ENCODE measurements around the gene GNG7. TPM values are rescaled to one million over a fixed set of nuclear protein-coding genes. Genes with fewer than 3 reads are reported as not detected.
"Not testable (repeated sequence)": the region's sequence is repeated elsewhere in the genome, so short reads cannot be mapped to it uniquely, and the experiment has no call there.

Gene GNG7
- total RNA-seq, 4 donors from 2014 or later: 1.3 to 3.9 (median 1.8) TPM

- no peak for TF ChIP-seq CTCF (IDR thresholded peaks at IDR 0.05)
- no peak for DNase-seq (ENCODE audit: low spot score)
- no peak for ATAC-seq (ENCODE audit: low FRiP score)
Measured at GRCh38 chr19:2627855-2628254, 74.6 kb downstream of the GNG7 start.

- ATAC-seq (ENCODE audit: low FRiP score): peak; percentile 84
- TF ChIP-seq CTCF (IDR thresholded peaks at IDR 0.05): no peak
- no peak for DNase-seq (ENCODE audit: low spot score)
Measured at GRCh38 chr19:2627319-2627829, 75.1 kb downstream of the GNG7 start.

- DNase-seq (ENCODE audit: low spot score) (no peak), ATAC-seq (ENCODE audit: low FRiP score) (no peak)
- no peak for TF ChIP-seq CTCF (IDR thresholded peaks at IDR 0.05)
Measured at GRCh38 chr19:2625434-2625833, 77.1 kb downstream of the GNG7 start.

- no peak for DNase-seq (ENCODE audit: low spot score)
- ATAC-seq (ENCODE audit: low FRiP score): no peak
- no peak for TF ChIP-seq CTCF (IDR thresholded peaks at IDR 0.05)
Measured at GRCh38 chr19:2624537-2625091, 77.9 kb downstream of the GNG7 start.

- DNase-seq (ENCODE audit: low spot score): no peak
- no peak for TF ChIP-seq CTCF (IDR thresholded peaks at IDR 0.05)
- ATAC-seq (ENCODE audit: low FRiP score): no peak
Measured at GRCh38 chr19:2623798-2624197, 78.7 kb downstream of the GNG7 start.

- not testable (repeated sequence) for DNase-seq (ENCODE audit: low spot score); ATAC-seq (ENCODE audit: low FRiP score)
Measured at GRCh38 chr19:2622371-2622961, 80.0 kb downstream of the GNG7 start.

- ATAC-seq (ENCODE audit: low FRiP score): no peak
- no peak for DNase-seq (ENCODE audit: low spot score)
- no peak for TF ChIP-seq CTCF (IDR thresholded peaks at IDR 0.05)
Measured at GRCh38 chr19:2619076-2619475, 83.4 kb downstream of the GNG7 start.
